GM23248 (cell line): ENCODE data around the gene QKI. TPM values are rescaled to one million over a fixed set of nuclear protein-coding genes. Genes with fewer than 3 reads are reported as not detected.

Experiments
- DNase-seq: peaks from one replicate; pipeline ENCODE4 v3.0.0-alpha.2; 2015
- H2AFZ ChIP-seq: fragments of 200-600 bp; sonication (generic); 2 replicates; pipeline ENCODE4 v1.6.1; 2016; ENCODE audit warnings: antibody characterized with exemption
- H3F3A ChIP-seq: fragments of 200-600 bp; sonication (generic); 2 replicates; pipeline ENCODE4 v1.6.1; 2016; ENCODE audit warnings: mild to moderate bottlenecking, antibody characterized with exemption, mixed run types; ENCODE audit not compliant: insufficient read depth
- H3K27ac ChIP-seq: fragments of 200-600 bp; sonication (generic); 2 replicates; pipeline ENCODE4 v1.5.1; 2016; ENCODE audit warnings: mild to moderate bottlenecking
- H3K27me3 ChIP-seq: fragments of 200-600 bp; sonication (generic); replicated peaks from 2 replicates; pipeline ENCODE4 v1.6.1; 2016; ENCODE audit warnings: mild to moderate bottlenecking; ENCODE audit not compliant: insufficient read depth
- H3K36me3 ChIP-seq: fragments of 200-600 bp; sonication (generic); 2 replicates; pipeline ENCODE4 v1.6.1; 2016; ENCODE audit warnings: low read depth, mild to moderate bottlenecking
- H3K4me1 ChIP-seq: fragments of 200-600 bp; sonication (generic); 2 replicates; pipeline ENCODE4 v1.6.1; 2016; ENCODE audit warnings: mild to moderate bottlenecking; ENCODE audit not compliant: insufficient read depth
- H3K4me2 ChIP-seq: fragments of 200-600 bp; sonication (generic); one replicate; pipeline ENCODE4 v1.6.1; 2016; ENCODE audit warnings: mild to moderate bottlenecking; ENCODE audit not compliant: unreplicated experiment
- H3K4me3 ChIP-seq: fragments of 200-600 bp; sonication (generic); 2 replicates; pipeline ENCODE4 v1.5.1; 2016; ENCODE audit warnings: mild to moderate bottlenecking
- H3K79me2 ChIP-seq: fragments of 200-600 bp; sonication (generic); 2 replicates; pipeline ENCODE4 v1.6.1; 2016; ENCODE audit warnings: mild to moderate bottlenecking; ENCODE audit not compliant: insufficient read depth
- H3K9ac ChIP-seq: fragments of 200-600 bp; sonication (generic); 2 replicates; pipeline ENCODE4 v1.6.1; 2016; ENCODE audit warnings: mild to moderate bottlenecking
- H3K9me2 ChIP-seq: fragments of 200-600 bp; sonication (generic); 2 replicates; pipeline ENCODE4 v1.6.1; 2016; ENCODE audit warnings: mixed run types, mild to moderate bottlenecking, moderate library complexity; ENCODE audit not compliant: insufficient read depth
- H3K9me3 ChIP-seq: fragments of 200-600 bp; sonication (generic); one replicate; pipeline ENCODE4 v1.6.1; 2017; ENCODE audit warnings: low read depth
- H4K20me1 ChIP-seq: fragments of 200-600 bp; sonication (generic); 2 replicates; pipeline ENCODE4 v1.6.0; 2016; ENCODE audit not compliant: insufficient read depth
- EZH2 ChIP-seq: fragments of 200-600 bp; sonication (generic); IDR thresholded peaks from 2 replicates; pipeline ENCODE4 v1.6.1; 2018; ENCODE audit warnings: antibody characterized with exemption, mild to moderate bottlenecking; ENCODE audit not compliant: insufficient read depth, poor library complexity, severe bottlenecking
- EZH2phosphoT487 ChIP-seq: fragments of 200-600 bp; sonication (generic); IDR thresholded peaks from 2 replicates; pipeline ENCODE4 v1.6.1; 2018; ENCODE audit warnings: antibody characterized with exemption, moderate library complexity, mild to moderate bottlenecking, low read depth; ENCODE audit not compliant: insufficient read depth
- whole genome bisulfite sequencing, 2 experiments: methylation state at CpG; one replicate each; pipeline ENCODE4 v1.1.6; 2015 to 2017; ENCODE audit warnings: low lambda C conversion rate in 2 of 2, low coverage in 1 of 2; ENCODE audit errors: missing lambda C conversion rate in 2 of 2; 5-methylcytosine and 5-hydroxymethylcytosine counted together
- in situ Hi-C: fragments of 300-500 bp; cut with MboI; formaldehyde crosslinking; loops from 2 replicates; pipeline ENCODE4 v1.15.0; 2020
- polyA plus RNA-seq: library from polyadenylated mRNA; unstranded; fragments of >200 nt; fragmentation: Nextera tagmentation; extraction: Ambion mirVana; gene quantifications from 2 replicates; pipeline ENCODE4 v1.2.1, GENCODE V29; 2016
- total RNA-seq: library from RNA; depleted of rRNA; stranded (reverse); fragments of >200 nt; shearing (Covaris generic); gene quantifications from 2 replicates; pipeline ENCODE4 v1.2.3, GENCODE V29; 2014

Gene QKI
- total and polyA plus RNA-seq, 2 experiments from 2014 or later, result 13.6 to 145 TPM

DNA sequence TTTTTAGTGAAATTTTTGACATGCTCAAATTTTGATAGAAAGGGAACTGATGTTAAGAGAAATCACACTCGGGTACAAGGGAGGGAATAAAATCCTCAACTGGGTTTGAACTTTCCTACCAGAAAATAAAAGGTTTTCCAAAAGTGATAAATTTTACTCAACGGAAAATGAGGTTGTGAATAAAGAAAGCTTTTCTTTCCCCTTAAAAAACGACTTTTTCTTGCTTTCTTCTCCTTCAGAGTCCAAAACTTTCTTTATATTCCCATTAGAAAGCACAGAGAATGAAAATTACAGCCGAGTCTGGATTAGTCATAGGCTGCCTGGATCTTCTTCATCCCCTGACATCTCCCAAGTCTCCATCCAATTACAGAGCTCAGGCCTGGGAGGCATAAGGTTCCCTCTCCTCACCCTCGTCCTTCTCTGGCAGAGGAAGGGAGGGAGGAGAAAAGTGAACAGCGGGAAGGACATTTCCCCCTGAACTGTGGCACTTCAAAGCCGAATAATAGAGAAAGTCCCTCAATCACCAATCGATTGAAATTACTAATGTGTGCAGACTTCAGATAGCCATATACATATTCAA, 28.1 kb upstream of the QKI start:
- Histone ChIP-seq H3K4me1 (peaks cover 4% of the 10 kb centered on the region; the same call in 1 of the 2 replicates), H3K9me3 (no peaks in the 10 kb centered on the region), H3K4me2 (no peak overlapping the region), H3K27me3 (no peaks in the 10 kb centered on the region), H2AFZ (peak overlapping the region; percentile 31; the same call in 1 of the 2 replicates), H3K27ac (no peak overlapping the region), H3K9me2 (no peaks in the 10 kb centered on the region), H3K9ac (no peak overlapping the region), H3F3A (0 out of 2 replicates have a peak, but pooled peaks cover under 1% of the 10 kb centered on the region), H3K4me3 (no peak overlapping the region), H4K20me1 (no peaks in the 10 kb centered on the region), H3K36me3 (no peaks in the 10 kb centered on the region), H3K79me2 (no peaks in the 10 kb centered on the region)
- DNase-seq, result peak; percentile 27
- in situ Hi-C loops, result no loop called here
- 19 to 21% methylated on average over 8 of the region's 8 CpGs for WGBS, 2 experiments
- TF ChIP-seq EZH2 (no peak), EZH2phosphoT487 (no peak)

DNA sequence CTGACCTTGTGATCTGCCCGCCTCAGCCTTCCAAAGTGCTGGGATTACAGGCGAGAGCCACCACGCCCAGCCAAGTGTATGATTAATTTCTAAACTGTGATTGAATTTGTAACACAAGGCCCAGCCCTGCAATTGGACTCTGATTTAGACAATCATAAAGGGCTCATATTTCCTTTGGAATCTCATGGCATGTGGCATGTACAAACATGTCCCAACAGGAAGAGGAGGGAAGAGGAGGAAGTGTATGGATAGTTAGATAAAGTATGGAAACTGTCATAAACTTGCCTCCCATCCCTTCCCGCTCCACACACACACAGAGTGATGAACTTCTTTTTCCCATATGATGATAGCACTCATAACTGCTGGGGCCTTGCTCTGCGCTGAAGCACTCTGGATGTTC, 27.2 kb upstream of the QKI start:
- Histone ChIP-seq H3K36me3 (no peaks in the 10 kb centered on the region), H3K4me3 (no peak overlapping the region), H3F3A (peaks cover 7% of the 10 kb centered on the region; the same call in 1 of the 2 replicates), H3K27ac (no peak overlapping the region), H3K4me1 (peaks cover 13% of the 10 kb centered on the region; the same call in 1 of the 2 replicates), H3K79me2 (no peaks in the 10 kb centered on the region), H3K27me3 (no peaks in the 10 kb centered on the region), H2AFZ (0 out of 2 replicates have a peak overlapping the region, but pooled peaks have one; percentile 1), H3K9ac (no peak overlapping the region), H3K9me2 (no peaks in the 10 kb centered on the region), H3K4me2 (no peak overlapping the region), H4K20me1 (no peaks in the 10 kb centered on the region), H3K9me3 (no peaks in the 10 kb centered on the region)
- 90 to 95% methylated on average over 5 of the region's 5 CpGs for WGBS, 2 experiments
- TF ChIP-seq EZH2phosphoT487, result no peak
- TF ChIP-seq EZH2, result no peak
- no peak for DNase-seq
- in situ Hi-C loops, result no loop called here

DNA sequence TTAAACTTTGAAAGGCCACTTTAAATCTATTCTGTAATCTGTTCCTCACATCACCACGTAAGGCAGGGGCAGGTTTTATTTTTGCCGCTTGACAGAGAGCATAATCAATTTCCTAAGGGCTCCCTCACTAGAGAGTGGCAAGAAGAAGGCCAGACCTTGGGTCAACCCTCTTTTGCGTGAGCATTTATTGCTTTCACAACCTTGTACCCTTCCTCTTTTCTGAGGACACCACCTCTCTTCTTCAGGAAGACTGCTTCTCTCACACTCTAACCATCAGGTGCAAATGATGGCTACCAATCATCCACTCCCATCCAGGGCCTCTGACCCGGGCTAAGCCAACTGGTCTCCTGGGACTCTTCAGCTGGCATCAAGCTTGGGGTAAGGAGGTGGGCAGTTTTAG, 25.2 kb upstream of the QKI start:
- no peak for DNase-seq

DNA sequence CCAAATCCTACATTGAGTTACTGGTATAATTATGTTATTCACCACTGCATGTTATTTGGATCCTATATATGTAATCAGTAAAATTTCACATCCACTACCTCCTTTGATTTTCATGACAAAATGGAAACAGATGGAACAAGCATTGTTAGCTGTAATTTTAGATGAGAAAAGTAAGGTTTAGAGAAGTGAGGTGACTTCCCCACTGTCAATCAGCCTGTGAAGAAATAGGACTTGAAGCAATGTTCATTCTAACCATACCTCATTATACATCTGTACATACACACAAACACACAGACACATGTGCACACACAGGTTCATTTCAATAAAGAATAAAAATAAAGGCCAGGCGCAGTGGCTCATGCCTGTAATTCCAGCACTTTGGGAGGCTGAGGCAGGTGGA, 23.7 kb upstream of the QKI start:
- no peaks in the 10 kb centered on the region for H4K20me1 ChIP-seq
- no peaks in the 10 kb centered on the region for H3K36me3 ChIP-seq
- no peak overlapping the region for H2AFZ ChIP-seq
- no peaks in the 10 kb centered on the region for H3K9me2 ChIP-seq
- peaks cover 7% of the 10 kb centered on the region; the same call in 1 of the 2 replicates for H3F3A ChIP-seq
- 95 to 100% methylated on average over 1 of the region's 1 CpG for WGBS, 2 experiments
- no peaks in the 10 kb centered on the region for H3K9me3 ChIP-seq
- TF ChIP-seq EZH2phosphoT487 (no peak), EZH2 (no peak)
- no peaks in the 10 kb centered on the region for H3K27me3 ChIP-seq
- in situ Hi-C loops, result no loop called here
- no peak overlapping the region for H3K9ac ChIP-seq
- no peak overlapping the region for H3K27ac ChIP-seq
- H3K79me2 ChIP-seq, result no peaks in the 10 kb centered on the region
- peaks cover 16% of the 10 kb centered on the region; the same call in 1 of the 2 replicates for H3K4me1 ChIP-seq
- no peak for DNase-seq
- no peak overlapping the region for H3K4me3 ChIP-seq
- H3K4me2 ChIP-seq, result no peak overlapping the region

More for the DNA sequence above, 25.2 kb upstream of the QKI start:
- H3K4me3 ChIP-seq, result no peak overlapping the region
- peaks cover 16% of the 10 kb centered on the region; the same call in 1 of the 2 replicates for H3K4me1 ChIP-seq
- H3K79me2 ChIP-seq, result no peaks in the 10 kb centered on the region
- WGBS, 2 experiments, result 91 to 92% methylated on average over 4 of the region's 4 CpGs
- H3K27ac ChIP-seq, result no peak overlapping the region
- no peaks in the 10 kb centered on the region for H4K20me1 ChIP-seq
- no peak for TF ChIP-seq EZH2phosphoT487
- no peak for TF ChIP-seq EZH2
- no peaks in the 10 kb centered on the region for H3K27me3 ChIP-seq
- peaks cover 7% of the 10 kb centered on the region; the same call in 1 of the 2 replicates for H3F3A ChIP-seq
- H3K9me2 ChIP-seq, result no peaks in the 10 kb centered on the region
- no peak overlapping the region for H2AFZ ChIP-seq
- H3K9me3 ChIP-seq, result no peaks in the 10 kb centered on the region
- in situ Hi-C loops, result no loop called here
- H3K36me3 ChIP-seq, result no peaks in the 10 kb centered on the region
- H3K9ac ChIP-seq, result no peak overlapping the region
- no peak overlapping the region for H3K4me2 ChIP-seq
